Occipital lobe (tissue), 2 donors: ENCODE data around the gene PIGB. TPM values are rescaled to one million over a fixed set of nuclear protein-coding genes. Genes with fewer than 3 reads are reported as not detected.
"Not testable (repeated sequence)": the region's sequence is repeated elsewhere in the genome, so short reads cannot be mapped to it uniquely, and the experiment has no call there.

Source experiments
- DNase-seq: peaks from one replicate; lab custom pipeline; 2025; lab: John Stamatoyannopoulos, UW
- total RNA-seq: library from RNA; depleted of rRNA; stranded (reverse); fragments of >200 nt; gene quantifications from one replicate; pipeline ENCODE4 v1.2.3, GENCODE V29; 2014

Gene PIGB
- total RNA-seq, 1 donor from 2014 or later = 6.9 TPM

DNA sequence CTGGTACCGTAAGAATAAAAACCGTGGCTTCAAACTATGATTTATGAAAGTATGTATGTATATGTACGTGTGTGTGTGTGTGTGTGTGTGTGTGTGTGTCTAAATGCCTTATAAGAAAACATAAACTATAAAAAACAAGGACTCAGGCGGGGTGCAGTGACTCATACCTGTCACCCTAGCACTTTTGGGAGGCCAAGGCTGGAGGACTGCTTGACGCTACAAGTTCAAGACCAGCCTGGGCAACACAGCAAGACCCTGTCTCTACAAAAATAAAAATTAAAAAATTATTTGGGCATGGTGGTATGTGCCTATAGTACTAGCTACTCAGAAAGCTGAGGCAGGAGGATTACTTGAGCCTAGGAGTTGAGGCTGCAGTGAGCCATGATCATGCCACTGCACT lies 60.1 kb downstream of the PIGB start:
- DNase-seq = no peak

DNA sequence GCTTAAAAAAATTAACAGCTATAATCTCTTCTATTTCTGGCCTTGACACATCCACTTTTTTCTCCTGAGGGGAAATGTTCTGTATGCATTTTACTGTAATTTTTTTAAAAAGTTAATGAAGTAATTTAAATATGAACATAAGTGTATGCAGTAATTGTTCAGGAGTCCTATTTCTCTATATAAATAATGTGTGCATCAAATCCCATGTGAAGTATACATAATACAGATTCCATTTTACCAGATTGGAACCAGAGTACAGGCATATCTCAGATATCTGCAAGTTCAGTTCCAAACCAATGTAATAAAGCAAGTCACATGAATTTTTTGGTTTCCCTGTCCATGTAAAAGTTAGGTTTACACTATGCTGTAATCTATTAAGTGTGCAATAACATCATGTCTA lies 62.6 kb downstream of the PIGB start:
- no peak for DNase-seq

DNA sequence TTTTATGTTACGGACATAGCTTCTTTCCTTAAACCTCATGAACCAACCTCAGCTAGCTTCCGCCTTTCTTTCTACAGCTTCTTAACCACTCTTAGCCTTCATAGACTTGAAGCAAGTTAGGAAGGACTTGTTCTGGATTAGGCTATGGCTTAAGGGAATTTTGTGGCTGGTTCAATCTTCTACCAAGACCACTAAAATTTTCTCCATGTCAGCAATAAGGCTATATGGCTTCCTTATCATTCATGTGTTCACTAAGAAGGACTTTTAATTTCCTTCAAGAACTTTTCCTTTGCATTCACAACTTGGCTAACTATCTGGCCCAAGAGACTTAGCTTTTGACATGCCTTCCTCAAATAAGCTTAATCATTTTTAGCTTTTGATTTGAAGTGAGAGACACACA lies 64.7 kb downstream of the PIGB start:
- no peak for DNase-seq

DNA sequence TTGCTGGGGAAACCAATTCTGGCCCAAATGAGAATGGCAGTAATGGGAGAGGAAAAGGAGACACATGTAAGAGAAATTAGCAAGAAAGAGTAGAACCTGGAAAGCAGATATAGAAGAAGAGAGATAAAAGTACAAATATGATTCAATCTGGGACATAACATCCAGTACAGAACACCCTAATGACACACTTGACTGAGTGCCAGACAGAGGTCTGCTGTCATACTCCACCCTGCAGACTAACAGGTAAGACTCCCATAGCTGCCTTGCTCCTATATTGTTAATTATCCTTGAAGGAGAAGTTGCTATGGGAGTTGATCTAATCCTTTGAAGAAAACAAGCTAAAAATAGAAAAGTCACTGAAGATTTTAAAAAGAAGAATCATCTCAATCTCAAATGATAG lies 68.0 kb downstream of the PIGB start:
- DNase-seq = no peak

DNA sequence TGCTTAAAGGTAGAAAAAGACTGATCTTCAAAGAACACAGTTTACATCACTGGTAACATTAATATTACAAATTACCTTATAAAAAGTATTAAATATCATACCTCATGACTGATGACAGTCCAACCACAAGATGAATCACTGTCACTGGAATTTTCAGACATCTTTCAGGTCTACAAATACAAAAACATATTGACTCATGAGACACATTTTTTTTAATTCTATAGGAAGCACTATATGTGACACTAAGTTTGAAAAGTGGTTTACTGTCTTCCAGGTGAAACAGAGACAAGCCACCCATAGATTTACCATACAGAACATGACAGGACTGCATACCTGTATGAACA lies 70.2 kb downstream of the PIGB start:
- DNase-seq = no peak

DNA sequence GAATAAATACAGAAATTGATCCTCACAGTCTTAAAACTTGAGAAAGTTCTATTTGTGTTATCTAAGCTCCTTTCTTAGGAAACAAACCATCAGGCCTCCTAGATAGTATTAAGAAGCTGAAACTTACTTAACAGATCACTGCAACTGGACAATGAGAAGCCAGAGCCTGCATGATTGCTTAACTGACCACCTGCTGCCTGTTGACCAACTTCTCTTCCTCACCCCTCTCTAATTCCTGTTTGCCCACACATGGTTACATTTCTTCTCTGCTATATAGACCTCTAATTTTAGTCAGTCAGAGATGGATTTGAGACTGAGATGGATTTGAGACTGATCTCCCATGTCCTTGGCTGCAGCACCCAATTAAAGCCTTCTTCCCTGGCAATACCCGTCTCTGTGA lies 75.7 kb downstream of the PIGB start:
- DNase-seq = no peak

DNA sequence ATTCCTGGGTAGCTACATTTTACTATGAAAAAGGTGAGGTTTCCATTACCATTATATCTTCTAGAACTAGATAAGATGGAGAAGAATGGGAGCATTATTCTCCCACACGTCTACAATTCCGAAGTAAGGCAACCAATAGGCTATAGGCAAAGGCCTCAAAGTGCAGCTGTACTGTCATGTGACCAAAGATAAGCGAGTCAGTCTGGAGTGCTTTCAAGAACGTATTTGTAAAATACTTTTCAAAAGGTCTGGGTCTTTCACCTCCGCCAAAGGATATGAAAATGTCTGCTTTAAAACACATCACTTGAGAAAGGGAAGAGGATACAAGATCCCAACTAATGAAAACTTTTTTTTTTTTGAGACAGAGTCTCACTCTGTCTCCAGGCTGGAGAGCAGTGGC lies 79.2 kb downstream of the PIGB start:
- DNase-seq = no peak

DNA sequence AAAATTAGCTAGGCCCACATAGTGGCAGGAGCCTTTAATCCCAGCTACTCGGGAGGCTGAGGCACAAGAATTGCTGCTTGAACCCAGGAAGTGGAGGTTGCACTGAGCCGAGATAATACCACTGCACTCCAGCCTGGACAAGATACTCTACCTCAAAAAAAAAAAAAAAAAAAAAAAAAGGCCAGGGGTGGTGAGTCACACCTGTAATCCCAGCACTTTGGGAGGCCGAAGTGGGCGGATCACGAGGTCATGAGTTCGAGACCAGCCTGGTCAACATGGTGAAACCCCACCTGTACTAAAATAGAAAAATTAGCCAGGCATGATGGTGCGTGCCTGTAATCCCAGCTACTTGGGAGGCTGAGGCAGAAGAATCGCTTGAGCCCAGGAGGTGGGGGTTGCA lies 81.0 kb downstream of the PIGB start:
- not testable (repeated sequence) for DNase-seq

DNA sequence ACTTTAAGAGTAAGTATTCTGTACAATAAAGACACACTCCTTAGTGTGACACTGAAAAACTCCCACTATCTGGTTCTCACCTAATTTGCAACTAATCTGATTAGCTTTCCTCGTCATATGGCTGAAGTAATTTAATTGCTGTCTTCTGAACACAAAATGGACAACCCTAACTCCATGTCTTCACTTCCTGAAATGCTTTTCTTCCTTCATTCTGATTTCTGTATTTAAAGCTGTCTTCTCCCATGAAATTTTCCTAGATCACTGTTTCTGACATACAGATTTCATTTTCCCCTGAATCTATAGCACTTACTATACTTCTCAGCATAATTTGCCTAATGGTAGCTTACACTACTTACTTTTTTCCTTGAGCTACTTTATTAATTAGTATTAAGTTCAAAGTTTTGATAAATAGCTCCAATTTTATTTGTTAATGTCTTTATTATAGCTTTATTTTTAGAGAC lies 82.8 kb downstream of the PIGB start:
- no peak for DNase-seq

DNA sequence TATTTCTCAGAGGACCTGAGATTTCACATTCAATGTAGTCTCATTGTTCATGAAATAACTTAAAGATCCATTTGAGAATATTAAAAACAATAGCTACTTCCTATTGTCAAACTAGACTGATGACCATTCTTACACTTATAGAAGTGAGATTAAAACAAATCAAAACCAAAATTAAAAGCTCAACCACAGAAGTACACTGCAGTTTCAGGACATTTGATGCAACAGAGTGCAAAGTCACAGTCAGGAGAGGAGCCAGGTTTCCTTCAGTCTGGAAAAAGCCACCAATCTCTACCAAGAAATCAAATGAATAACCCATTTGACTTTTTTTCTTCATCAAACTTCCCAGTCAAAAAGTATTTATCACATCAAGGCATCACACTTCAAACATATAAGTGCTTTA lies 83.7 kb downstream of the PIGB start:
- DNase-seq = no peak

DNA sequence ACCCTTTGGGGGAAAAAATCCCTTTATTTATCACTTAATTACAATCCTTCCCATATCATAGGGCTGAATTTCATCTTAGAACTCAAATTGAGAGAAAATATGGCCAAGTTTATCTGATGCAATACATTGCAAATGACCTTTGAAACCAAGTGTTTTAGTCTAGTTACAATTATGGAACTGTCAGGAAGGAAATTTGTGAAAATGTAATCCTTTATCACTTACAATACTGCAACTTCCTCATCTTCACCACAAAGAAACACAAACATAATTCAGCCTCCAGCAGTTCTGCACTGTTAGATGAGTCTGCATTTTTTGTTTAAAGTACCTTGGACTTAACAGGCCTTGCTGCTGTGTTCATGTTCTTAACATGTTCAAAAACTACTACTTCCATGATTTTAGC lies 84.5 kb downstream of the PIGB start:
- no peak for DNase-seq

Other genes starting within 250 kb of the PIGB start
- 175 TPM for gene RSL24D1, start 122.3 kb upstream of the PIGB start, total RNA-seq
- 7.6 TPM for gene RAB27A, start 29.4 kb upstream of the PIGB start, total RNA-seq
- 6.4 TPM for gene PIGBOS1, start 99 bp upstream of the PIGB start, total RNA-seq
- gene CCPG1, start 89.1 kb downstream of the PIGB start, total RNA-seq = 40.2 TPM
- gene PIERCE2, start 89.3 kb downstream of the PIGB start, total RNA-seq = 5.0 TPM
- 8.7 TPM for gene DNAAF4, start 189.0 kb downstream of the PIGB start, total RNA-seq